Stimulated activated CD8-positive, alpha-beta memory T cell treated with anti-CD3 and anti-CD28 coated beads, Interleukin-12 subunit alpha, Interleukin-12 subunit beta, amount 100 ng/mL, for 24 hours (primary cell): ENCODE results near the gene TMIGD2.
"Not testable (repeated sequence)": the region's sequence is repeated elsewhere in the genome, so short reads cannot be mapped to it uniquely, and the experiment has no call there.

ENCODE experiments used
- DNase-seq: peaks from one replicate; pipeline ENCODE4 v3.0.0-alpha.2; 2020; ENCODE audit errors: extremely low read depth

TMIGD2 gene

GRCh38 chr19:4295972-4296771, 6.0 kb downstream of the TMIGD2 start:
- DNase-seq = no peak

- no peak for DNase-seq
These were observed 7.8 kb downstream of the TMIGD2 start for GRCh38 chr19:4294389-4294788.

GRCh38 chr19:4292515-4292914, 9.7 kb downstream of the TMIGD2 start:
- no peak for DNase-seq

GRCh38 chr19:4291184-4291732, 10.9 kb downstream of the TMIGD2 start:
- DNase-seq = no peak

- no peak for DNase-seq
These were observed 14.0 kb downstream of the TMIGD2 start for GRCh38 chr19:4288091-4288777.

GRCh38 chr19:4286141-4286540, 16.0 kb downstream of the TMIGD2 start:
- not testable (repeated sequence) for DNase-seq

- no peak for DNase-seq
These were observed 17.2 kb downstream of the TMIGD2 start for GRCh38 chr19:4284974-4285373.

GRCh38 chr19:4284176-4284958, 17.8 kb downstream of the TMIGD2 start:
- no peak for DNase-seq

GRCh38 chr19:4279530-4280422, 22.4 kb downstream of the TMIGD2 start:
- no peak for DNase-seq

- DNase-seq = no peak
These were observed 23.0 kb downstream of the TMIGD2 start for GRCh38 chr19:4279267-4279529.

GRCh38 chr19:4278419-4279266, 23.5 kb downstream of the TMIGD2 start, which contains the start of gene SHD:
TSS of gene SHD (plus strand) at chr19:4279266. CDS start at chr19:4280064, 798 bp downstream.
- DNase-seq = no peak

- no peak for DNase-seq
These were observed 24.2 kb downstream of the TMIGD2 start for GRCh38 chr19:4278010-4278409.

- no peak for DNase-seq
These were observed 24.9 kb downstream of the TMIGD2 start for GRCh38 chr19:4277191-4277696.

- DNase-seq = not testable (repeated sequence)
These were observed 27.9 kb downstream of the TMIGD2 start for GRCh38 chr19:4274321-4274686.

- DNase-seq = no peak
These were observed 29.3 kb downstream of the TMIGD2 start for GRCh38 chr19:4272894-4273293.

- no peak for DNase-seq
These were observed 33.3 kb downstream of the TMIGD2 start for GRCh38 chr19:4268816-4269430.

- no peak for DNase-seq
These were observed 34.0 kb downstream of the TMIGD2 start for GRCh38 chr19:4267901-4268815.

GRCh38 chr19:4267101-4267900, 34.9 kb downstream of the TMIGD2 start:
- DNase-seq = no peak
